Smooth muscle cell (in vitro differentiated cells): ENCODE data around the gene TMEM114. TPM values are rescaled to one million over a fixed set of nuclear protein-coding genes. Genes with fewer than 3 reads are reported as not detected.

Experiments used
- DNase-seq: peaks from one replicate; lab custom pipeline; 2025; ENCODE audit not compliant: unreplicated experiment; lab: John Stamatoyannopoulos, UW
- H2AFZ ChIP-seq: fragments of 200-600 bp; sonication (generic); 2 replicates; pipeline ENCODE4 v1.6.0; 2016; ENCODE audit warnings: antibody characterized with exemption, low read depth, mild to moderate bottlenecking
- H3F3A ChIP-seq: fragments of 200-600 bp; sonication (generic); 2 replicates; pipeline ENCODE4 v1.6.0; 2017; ENCODE audit warnings: antibody characterized with exemption, low read depth
- H3K27ac ChIP-seq: fragments of 200-600 bp; sonication (generic); 2 replicates; pipeline ENCODE4 v1.5.1; 2016; ENCODE audit warnings: low read depth, mild to moderate bottlenecking
- H3K27me3 ChIP-seq: fragments of 200-600 bp; sonication (generic); 2 replicates; pipeline ENCODE4 v1.6.1; 2016; ENCODE audit warnings: low read depth, mild to moderate bottlenecking
- H3K36me3 ChIP-seq: fragments of 200-600 bp; sonication (generic); 2 replicates; pipeline ENCODE4 v1.5.1; 2016; ENCODE audit warnings: low read depth
- H3K4me1 ChIP-seq: fragments of 200-600 bp; sonication (generic); 2 replicates; pipeline ENCODE4 v1.5.1; 2016; ENCODE audit warnings: low read depth
- H3K4me2 ChIP-seq: fragments of 200-600 bp; sonication (generic); 2 replicates; pipeline ENCODE4 v1.6.0; 2016; ENCODE audit warnings: mild to moderate bottlenecking
- H3K4me3 ChIP-seq: fragments of 200-600 bp; sonication (generic); 2 replicates; pipeline ENCODE4 v1.5.1; 2016; ENCODE audit warnings: mild to moderate bottlenecking
- H3K79me2 ChIP-seq: fragments of 200-600 bp; sonication (generic); 2 replicates; pipeline ENCODE4 v1.6.0; 2016; ENCODE audit warnings: low read depth, mild to moderate bottlenecking
- H3K9ac ChIP-seq: fragments of 200-600 bp; sonication (generic); 2 replicates; pipeline ENCODE4 v1.6.0; 2016; ENCODE audit warnings: low read depth
- H3K9me3 ChIP-seq: fragments of 200-600 bp; sonication (generic); replicated peaks from 2 replicates; pipeline ENCODE4 v1.5.1; 2016; ENCODE audit warnings: low read depth
- H4K20me1 ChIP-seq: fragments of 200-600 bp; sonication (generic); 2 replicates; pipeline ENCODE4 v1.6.0; 2016; ENCODE audit warnings: low read depth
- CTCF ChIP-seq: fragments of 200-600 bp; sonication (generic); IDR thresholded peaks from 2 replicates; pipeline ENCODE4 v1.5.1; 2017; ENCODE audit warnings: borderline replicate concordance, mild to moderate bottlenecking, antibody characterized with exemption; ENCODE audit not compliant: insufficient read depth, poor library complexity, severe bottlenecking
- WGBS: methylation state at CpG from one replicate; pipeline ENCODE4 v1.1.7; 2016; ENCODE audit warnings: low lambda C conversion rate; 5-methylcytosine and 5-hydroxymethylcytosine counted together
- polyA plus RNA-seq: library from polyadenylated mRNA; unstranded; fragments of >200 nt; fragmentation: Nextera tagmentation; extraction: Ambion mirVana; gene quantifications from 2 replicates; pipeline ENCODE4 v1.2.1, GENCODE V29; 2016
- total RNA-seq: library from RNA; depleted of rRNA; stranded (reverse); fragments of >200 nt; gene quantifications from 2 replicates; pipeline ENCODE4 v1.2.3, GENCODE V29; 2014

The TMEM114 gene
- total and polyA plus RNA-seq, 2 experiments from 2014 or later, result not detected

GRCh38 chr16:8632675-8633182, 42.4 kb upstream of the TMEM114 start:
- H3K36me3 ChIP-seq, result peaks cover 8% of the 10 kb centered on the region
- TF ChIP-seq CTCF, result no peak

GRCh38 chr16:8631818-8632465, 41.6 kb upstream of the TMEM114 start:
- no peaks in the 10 kb centered on the region for H3K4me1 ChIP-seq
- no peak for DNase-seq
- peaks cover 61% of the 10 kb centered on the region for H4K20me1 ChIP-seq
- 78% methylated on average over 15 of the region's 15 CpGs for WGBS
- H3K79me2 ChIP-seq, result peaks cover 11% of the 10 kb centered on the region
- no peaks in the 10 kb centered on the region for H3F3A ChIP-seq
- no peak overlapping the region for H3K4me3 ChIP-seq
- H3K36me3 ChIP-seq, result peaks cover 11% of the 10 kb centered on the region
- no peaks in the 10 kb centered on the region for H3K9me3 ChIP-seq
- H3K27ac ChIP-seq, result no peak overlapping the region
- no peak overlapping the region for H3K4me2 ChIP-seq
- H3K9ac ChIP-seq, result no peak overlapping the region
- H3K27me3 ChIP-seq, result no peaks in the 10 kb centered on the region
- no peak overlapping the region for H2AFZ ChIP-seq
- TF ChIP-seq CTCF, result no peak

More at GRCh38 chr16:8632675-8633182, 42.4 kb upstream of the TMEM114 start:
- peaks cover 61% of the 10 kb centered on the region for H4K20me1 ChIP-seq
- no peaks in the 10 kb centered on the region for H3F3A ChIP-seq
- H3K27ac ChIP-seq, result no peak overlapping the region
- no peak for DNase-seq
- H3K4me3 ChIP-seq, result no peak overlapping the region
- WGBS, result 95% methylated on average over 5 of the region's 5 CpGs
- H3K4me2 ChIP-seq, result no peak overlapping the region
- no peak overlapping the region for H3K9ac ChIP-seq
- H3K9me3 ChIP-seq, result no peaks in the 10 kb centered on the region
- H2AFZ ChIP-seq, result no peak overlapping the region
- no peaks in the 10 kb centered on the region for H3K27me3 ChIP-seq
- H3K4me1 ChIP-seq, result no peaks in the 10 kb centered on the region
- peaks cover 4% of the 10 kb centered on the region for H3K79me2 ChIP-seq

GRCh38 chr16:8631373-8631772, 41.1 kb upstream of the TMEM114 start:
- Histone ChIP-seq H3K9me3 (no peaks in the 10 kb centered on the region), H2AFZ (no peak overlapping the region), H3K4me2 (no peak overlapping the region), H4K20me1 (peaks cover 61% of the 10 kb centered on the region), H3K79me2 (peaks cover 12% of the 10 kb centered on the region), H3K36me3 (peaks cover 7% of the 10 kb centered on the region), H3F3A (no peaks in the 10 kb centered on the region), H3K27me3 (no peaks in the 10 kb centered on the region), H3K4me1 (no peaks in the 10 kb centered on the region), H3K27ac (no peak overlapping the region), H3K9ac (no peak overlapping the region), H3K4me3 (no peak overlapping the region)
- DNase-seq, result no peak
- no peak for TF ChIP-seq CTCF
- WGBS, result 96% methylated on average over 9 of the region's 9 CpGs

- TF ChIP-seq CTCF, result no peak
- Histone ChIP-seq H3F3A (no peaks in the 10 kb centered on the region), H3K4me3 (no peak overlapping the region), H3K27me3 (no peaks in the 10 kb centered on the region), H3K27ac (no peak overlapping the region), H3K79me2 (peaks cover 12% of the 10 kb centered on the region), H4K20me1 (peaks cover 70% of the 10 kb centered on the region), H3K4me1 (no peaks in the 10 kb centered on the region), H3K36me3 (peaks cover 9% of the 10 kb centered on the region), H3K9ac (no peak overlapping the region), H3K9me3 (no peaks in the 10 kb centered on the region), H2AFZ (no peak overlapping the region), H3K4me2 (no peak overlapping the region)
- 94% methylated on average over 11 of the region's 11 CpGs for WGBS
- no peak for DNase-seq
Measured at GRCh38 chr16:8630255-8630953, 40.1 kb upstream of the TMEM114 start.
